GM18499 (cell line): ENCODE measurements around the gene PHKB.
"Not testable (repeated sequence)": the region's sequence is repeated elsewhere in the genome, so short reads cannot be mapped to it uniquely, and the experiment has no call there.

ENCODE experiments used
- ATAC-seq: cut with Tn5 transposase; IDR thresholded peaks from one replicate; pipeline ENCODE4 v1.9.1; 2021; ENCODE audit warnings: moderate number of reproducible peaks; ENCODE audit not compliant: insufficient read depth, unreplicated experiment

Gene PHKB

GRCh38 chr16:47468070-47468689 lies 7.0 kb downstream of the PHKB start:
- not testable (repeated sequence) for ATAC-seq

GRCh38 chr16:47469227-47469626 lies 8.1 kb downstream of the PHKB start:
- no peak for ATAC-seq

- no peak for ATAC-seq
These were observed 9.1 kb downstream of the PHKB start for GRCh38 chr16:47470211-47470610.

- ATAC-seq = no peak
These were observed 9.7 kb downstream of the PHKB start for GRCh38 chr16:47470810-47471209.

- ATAC-seq = not testable (repeated sequence)
These were observed 11.9 kb downstream of the PHKB start for GRCh38 chr16:47473004-47473403.

GRCh38 chr16:47473792-47474191 lies 12.7 kb downstream of the PHKB start:
- ATAC-seq = no peak

- ATAC-seq = no peak
These were observed 14.7 kb downstream of the PHKB start for GRCh38 chr16:47475786-47476185.

GRCh38 chr16:47476654-47477345 lies 15.7 kb downstream of the PHKB start:
- ATAC-seq = no peak

- ATAC-seq = no peak
These were observed 16.5 kb downstream of the PHKB start for GRCh38 chr16:47477679-47478078.

GRCh38 chr16:47480410-47480809 lies 19.3 kb downstream of the PHKB start:
- ATAC-seq = no peak

GRCh38 chr16:47481698-47482374 lies 20.7 kb downstream of the PHKB start:
- no peak for ATAC-seq

GRCh38 chr16:47483616-47484015 lies 22.5 kb downstream of the PHKB start:
- no peak for ATAC-seq

- no peak for ATAC-seq
These were observed 25.7 kb downstream of the PHKB start for GRCh38 chr16:47486856-47487255.

- ATAC-seq = no peak
These were observed 26.9 kb downstream of the PHKB start for GRCh38 chr16:47488051-47488450.

- ATAC-seq = no peak
These were observed 29.3 kb downstream of the PHKB start for GRCh38 chr16:47490471-47490870.

GRCh38 chr16:47492036-47492427 lies 30.9 kb downstream of the PHKB start:
- ATAC-seq = no peak

- ATAC-seq = peak; percentile 51
These were observed 31.6 kb downstream of the PHKB start for GRCh38 chr16:47492428-47493377.

GRCh38 chr16:47493381-47494337 lies 32.5 kb downstream of the PHKB start:
- peak; percentile 45 for ATAC-seq

GRCh38 chr16:47499080-47499699 lies 38.1 kb downstream of the PHKB start:
- no peak for ATAC-seq
